HK-2 (cell line): ENCODE data around the gene TEX35.
"Not testable (repeated sequence)": the region's sequence is repeated elsewhere in the genome, so short reads cannot be mapped to it uniquely, and the experiment has no call there.

Experiments
- DNase-seq: peaks from one replicate; pipeline ENCODE4 v3.0.0-alpha.2; 2018; ENCODE audit not compliant: unreplicated experiment

Gene TEX35

GRCh38 chr1:178495158-178495557 lies 17.8 kb upstream of the TEX35 start:
- no peak for DNase-seq

GRCh38 chr1:178495741-178496409 lies 17.0 kb upstream of the TEX35 start:
- DNase-seq = no peak

- DNase-seq = no peak
These were observed 16.3 kb upstream of the TEX35 start, which contains the start of gene CLEC20A for GRCh38 chr1:178496410-178497135. TSS of gene CLEC20A (minus strand) at chr1:178496964. CDS start at chr1:178496939, 25 bp downstream.

GRCh38 chr1:178497903-178498478 lies 14.9 kb upstream of the TEX35 start:
- DNase-seq = no peak

- no peak for DNase-seq
These were observed 13.8 kb upstream of the TEX35 start for GRCh38 chr1:178498896-178499675.

- no peak for DNase-seq
These were observed 12.7 kb upstream of the TEX35 start for GRCh38 chr1:178500091-178500770.

- no peak for DNase-seq
These were observed 11.9 kb upstream of the TEX35 start for GRCh38 chr1:178500936-178501554.

- DNase-seq = peak; percentile 83
These were observed 11.1 kb upstream of the TEX35 start for GRCh38 chr1:178501705-178502329.

- DNase-seq = no peak
These were observed 10.6 kb upstream of the TEX35 start for GRCh38 chr1:178502330-178502714.

- DNase-seq = no peak
These were observed 10.1 kb upstream of the TEX35 start for GRCh38 chr1:178502856-178503255.

GRCh38 chr1:178503316-178503715 lies 9.6 kb upstream of the TEX35 start:
- not testable (repeated sequence) for DNase-seq

GRCh38 chr1:178503849-178504248 lies 9.1 kb upstream of the TEX35 start:
- DNase-seq = no peak

GRCh38 chr1:178504286-178504685 lies 8.6 kb upstream of the TEX35 start:
- no peak for DNase-seq

- no peak for DNase-seq
These were observed 6.7 kb upstream of the TEX35 start for GRCh38 chr1:178506177-178506576.

GRCh38 chr1:178506669-178507068 lies 6.2 kb upstream of the TEX35 start:
- no peak for DNase-seq

- no peak for DNase-seq
These were observed 3.4 kb upstream of the TEX35 start for GRCh38 chr1:178509414-178510007.

GRCh38 chr1:178510155-178510554 lies 2.8 kb upstream of the TEX35 start:
- DNase-seq = no peak

GRCh38 chr1:178513278-178513983 lies 522 bp downstream of the TEX35 start:
- no peak for DNase-seq

- DNase-seq = no peak
These were observed 3.2 kb downstream of the TEX35 start for GRCh38 chr1:178516110-178516509.

GRCh38 chr1:178518894-178519293 lies 6.0 kb downstream of the TEX35 start:
- no peak for DNase-seq
